Caki2 (cell line): Measurements from ENCODE around the gene CHID1. TPM values are rescaled to one million over a fixed set of nuclear protein-coding genes. Genes with fewer than 3 reads are reported as not detected.

Experiments
- DNase-seq: peaks from one replicate; pipeline ENCODE4 v3.0.0-alpha.2; 2015; ENCODE audit warnings: low read depth
- in situ Hi-C: cut with HindIII; loops from 2 replicates; pipeline ENCODE4 v1.10.0; 2016; ENCODE audit warnings: low sequenced_read_pairs, low pct_unique_long_range_greater_than_20kb, mixed read lengths
- total RNA-seq: library from RNA; depleted of rRNA; stranded (reverse); fragments of >200 nt; shearing (Covaris generic); gene quantifications from 2 replicates; pipeline ENCODE4 v1.2.3, GENCODE V29; 2014; ENCODE audit warnings: low replicate concordance

Gene CHID1
- total RNA-seq, 1 experiment from 2014 or later, result 146 TPM

GRCh38 chr11:859394-860131 is 51.0 kb downstream of the CHID1 start:
- in situ Hi-C loops, result no loop called here
- DNase-seq, result peak; percentile 61

GRCh38 chr11:858762-859339 is 51.8 kb downstream of the CHID1 start:
- no peak for DNase-seq
- in situ Hi-C loops, result no loop called here

GRCh38 chr11:858053-858761 is 52.4 kb downstream of the CHID1 start:
- in situ Hi-C loops, result no loop called here
- no peak for DNase-seq

DNA sequence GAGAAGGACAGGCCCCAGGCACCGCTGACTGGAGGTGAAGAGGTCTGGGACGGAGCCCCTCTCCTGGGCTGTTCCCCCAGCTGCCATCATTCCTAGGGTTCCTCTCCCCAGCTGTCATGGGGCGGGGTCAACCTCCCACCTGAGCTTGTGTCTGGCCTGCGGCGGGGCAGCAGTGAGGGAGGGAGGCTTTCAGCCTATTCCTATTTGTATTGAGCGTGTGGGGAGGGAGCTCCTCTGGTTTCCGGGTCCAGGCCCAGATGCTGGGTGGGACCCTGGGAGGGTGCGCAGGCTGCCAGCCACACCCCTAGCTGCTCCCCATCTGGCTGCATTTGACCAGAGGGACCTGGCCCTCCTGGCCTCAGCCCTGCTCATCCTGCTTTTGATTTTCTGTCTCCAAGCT is 54.2 kb downstream of the CHID1 start:
- in situ Hi-C loops, result no loop called here
- no peak for DNase-seq

- in situ Hi-C loops, result no loop called here
- DNase-seq, result no peak
Observed at GRCh38 chr11:855796-856195, 54.8 kb downstream of the CHID1 start.

DNA sequence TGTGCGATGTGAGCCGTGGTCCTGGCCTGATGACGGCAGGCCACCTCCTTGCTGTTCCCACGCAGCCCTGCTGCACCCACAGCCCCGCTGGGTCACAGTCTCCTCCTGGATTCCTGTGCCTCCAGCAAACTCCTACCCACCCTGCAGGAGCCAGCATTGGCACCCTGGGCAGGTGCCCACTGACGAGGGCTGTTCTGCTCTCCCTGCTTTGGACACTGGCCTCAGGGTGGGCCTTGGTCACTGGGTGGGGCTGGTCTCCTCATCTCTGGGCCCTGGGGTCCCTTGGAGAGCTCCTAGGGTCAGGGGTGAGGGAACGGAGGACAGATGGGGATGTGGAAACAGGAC is 55.3 kb downstream of the CHID1 start:
- no peak for DNase-seq
- in situ Hi-C loops, result no loop called here

DNA sequence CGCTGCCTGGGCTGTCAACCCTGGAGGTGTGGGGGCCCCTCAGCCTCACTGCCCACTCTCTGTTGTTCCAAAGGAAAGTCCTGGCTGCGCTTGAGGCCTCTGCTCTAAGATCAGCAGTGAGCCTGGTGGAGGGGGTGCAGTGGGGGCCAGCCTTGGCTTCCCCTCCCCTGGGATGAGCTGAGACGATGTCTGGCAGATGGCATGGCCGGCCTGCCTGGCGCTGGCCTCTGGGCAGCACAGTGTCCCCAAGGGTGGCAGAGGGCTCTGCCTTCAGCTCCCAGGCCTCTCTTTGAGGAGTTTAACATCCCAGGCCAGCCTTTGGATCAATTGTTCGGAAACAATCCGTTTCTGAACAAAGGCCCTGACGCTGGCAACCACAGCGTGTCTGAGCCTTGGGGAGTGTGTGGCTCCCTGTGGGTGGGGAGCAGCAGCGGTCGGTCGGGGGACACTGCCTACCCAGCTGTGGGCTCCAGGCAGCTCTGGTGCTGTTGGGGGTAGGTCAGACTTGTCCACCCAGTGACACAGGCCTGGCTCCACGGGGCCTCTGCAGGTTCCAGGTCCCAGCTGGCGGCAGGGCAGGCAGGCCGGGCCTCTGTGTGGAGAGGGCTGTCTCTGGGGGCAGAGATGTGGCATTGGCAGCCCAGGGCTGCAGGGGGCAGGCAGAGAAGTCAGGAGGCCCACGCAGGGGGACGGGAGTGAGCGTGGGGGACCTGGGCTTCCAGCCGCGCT is 55.8 kb downstream of the CHID1 start:
- in situ Hi-C loops, result no loop called here
- DNase-seq, result no peak

DNA sequence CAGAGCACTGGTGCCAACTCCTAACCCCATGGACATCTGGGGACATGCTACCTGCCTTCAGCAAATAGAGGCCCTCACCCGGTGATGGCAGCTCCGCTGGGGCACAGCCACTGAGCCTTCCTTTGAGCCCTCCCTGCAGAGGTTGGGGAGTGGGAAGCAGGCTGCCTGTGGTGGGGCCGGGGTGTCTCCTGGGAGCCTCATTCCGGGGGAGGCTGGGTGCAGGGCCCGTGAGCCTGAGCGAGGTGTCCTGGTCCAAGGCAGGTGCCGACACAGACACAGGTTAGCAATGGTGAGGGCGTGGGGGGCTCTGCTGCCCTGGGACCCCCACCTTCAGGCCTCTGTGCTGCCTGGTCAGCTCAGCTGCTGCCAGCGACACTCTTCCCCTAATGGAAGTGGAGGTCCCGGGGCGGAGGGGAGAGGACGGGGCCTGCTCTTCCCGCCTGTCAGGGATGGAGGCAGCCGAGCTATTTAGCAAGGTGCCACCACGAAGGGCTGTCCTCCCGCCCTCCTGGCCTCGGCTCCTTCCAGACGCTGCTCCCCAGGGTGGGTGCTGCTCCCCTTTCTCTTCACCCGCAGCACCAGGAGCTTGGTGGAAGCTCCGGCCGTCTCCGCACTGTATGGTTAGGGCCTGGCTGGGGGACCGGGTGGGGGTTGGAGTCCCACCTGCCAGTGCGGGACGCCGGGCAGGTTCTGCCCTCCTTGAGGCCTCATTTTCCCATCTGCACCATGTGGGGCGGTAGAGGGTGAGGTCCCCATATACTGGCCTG is 56.7 kb downstream of the CHID1 start:
- DNase-seq, result no peak

GRCh38 chr11:852762-853161 is 57.8 kb downstream of the CHID1 start:
- in situ Hi-C loops, result no loop called here
- DNase-seq, result no peak

More for the DNA sequence above, 56.7 kb downstream of the CHID1 start:
- in situ Hi-C loops, result no loop called here

- in situ Hi-C loops, result no loop called here
- DNase-seq, result no peak
Observed at GRCh38 chr11:850775-851763, 59.5 kb downstream of the CHID1 start.

DNA sequence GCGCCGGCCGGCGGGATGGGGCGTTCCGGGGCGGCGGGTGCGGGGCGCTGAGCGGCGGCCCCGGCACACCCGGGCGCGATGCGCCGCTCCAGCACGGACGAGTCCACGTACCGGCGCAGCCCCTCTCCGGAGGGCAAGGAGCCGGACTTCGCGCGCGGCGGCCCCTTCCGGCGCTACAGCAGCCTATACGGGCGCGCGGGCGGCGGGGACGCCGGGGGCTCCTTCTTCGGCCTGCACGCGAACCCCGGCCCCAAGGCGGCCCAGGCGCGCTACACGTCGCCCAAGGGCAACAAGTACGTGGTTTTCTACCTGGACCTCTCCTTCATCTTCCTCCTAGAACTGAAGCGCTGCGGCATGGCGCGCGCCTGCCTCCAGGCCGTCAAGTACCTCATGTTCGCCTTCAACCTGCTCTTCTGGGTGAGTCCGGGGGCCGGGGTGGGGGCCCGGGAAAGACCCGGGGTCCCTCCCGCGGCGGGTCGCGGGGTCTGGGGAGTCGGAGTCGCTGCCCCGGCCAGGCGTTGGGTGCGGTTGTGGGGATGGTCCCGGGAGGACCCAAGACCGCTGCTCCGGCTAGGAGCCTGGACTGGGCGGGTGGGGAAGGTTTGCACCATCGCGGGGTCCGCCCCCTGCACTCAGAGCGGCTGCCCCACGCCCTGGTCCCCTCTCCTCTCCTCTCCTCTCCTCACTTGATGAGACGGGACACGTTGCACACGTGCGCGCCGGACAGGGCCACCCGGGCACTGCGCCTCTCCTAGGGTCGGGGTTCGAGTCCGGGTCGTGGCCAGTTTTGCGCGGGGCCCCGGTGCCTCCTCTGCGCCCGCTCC is 60.4 kb downstream of the CHID1 start:
- in situ Hi-C loops, result no loop called here
- no peak for DNase-seq

GRCh38 chr11:849104-849824 is 61.3 kb downstream of the CHID1 start:
- DNase-seq, result no peak
- in situ Hi-C loops, result no loop called here

DNA sequence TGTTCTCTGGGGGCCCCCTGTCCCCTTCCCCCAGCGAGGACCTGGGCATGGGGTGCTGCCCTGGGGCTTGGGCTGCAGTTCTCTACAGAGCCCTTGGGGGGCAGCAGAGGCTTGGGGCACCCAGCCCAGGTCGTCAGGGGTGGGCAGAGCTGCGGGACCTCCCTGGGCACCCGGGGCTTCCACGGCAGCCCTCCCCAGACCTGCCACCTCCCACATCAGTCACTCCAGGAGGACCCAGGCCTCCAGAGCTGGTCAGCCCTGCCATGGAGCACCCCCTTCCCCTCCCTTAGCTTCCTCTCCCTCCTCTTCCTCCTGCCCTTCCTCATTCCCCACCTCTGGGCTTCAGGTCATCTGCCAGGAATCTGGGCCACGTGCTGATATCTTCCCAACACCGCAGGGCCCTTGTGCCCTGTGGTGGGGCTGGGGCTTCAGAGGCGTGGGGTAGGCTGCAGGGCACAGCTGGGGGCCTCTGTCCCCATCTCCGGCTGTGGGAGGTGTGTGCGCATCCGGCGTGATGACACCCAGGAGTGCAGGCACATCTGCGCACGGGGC is 62.2 kb downstream of the CHID1 start:
- no peak for DNase-seq
- in situ Hi-C loops, result no loop called here

DNA sequence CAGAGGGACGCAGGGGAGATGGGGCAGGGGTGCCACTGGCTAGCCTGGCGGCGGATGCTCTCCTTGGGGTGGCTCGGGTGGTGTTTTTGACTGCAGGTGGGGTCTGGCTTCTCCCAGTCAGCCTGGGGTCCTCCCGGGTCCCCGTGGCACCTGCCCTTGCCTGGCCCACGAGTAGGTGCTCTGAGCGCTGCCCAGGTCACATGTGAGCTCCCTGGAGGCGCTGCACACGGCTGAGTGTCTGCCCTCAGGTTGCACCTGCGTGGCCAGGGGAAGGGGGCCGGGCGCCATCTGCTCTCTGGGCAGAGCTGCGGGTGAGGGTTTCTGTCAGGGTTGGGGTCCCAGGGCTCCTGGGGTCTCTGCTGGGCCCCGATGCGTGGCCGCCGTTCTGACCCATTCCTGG is 62.7 kb downstream of the CHID1 start:
- in situ Hi-C loops, result no loop called here
- DNase-seq, result no peak

- in situ Hi-C loops, result no loop called here
- no peak for DNase-seq
Observed at GRCh38 chr11:846496-847098, 64.0 kb downstream of the CHID1 start.
